Measurements from ENCODE around the gene CXCL11. TPM values are rescaled to one million over a fixed set of nuclear protein-coding genes. Genes with fewer than 3 reads are reported as not detected.
"Not testable (repeated sequence)": the region's sequence is repeated elsewhere in the genome, so short reads cannot be mapped to it uniquely, and the experiment has no call there.

The CXCL11 gene
- total RNA-seq, 1 donor from 2014 or later = not detected

- H3K4me1 Mint-ChIP-seq = peaks cover 14% of the 10 kb centered on the region
- H3K27ac Mint-ChIP-seq = no peak overlapping the region
- no peaks in the 10 kb centered on the region for H3K36me3 ChIP-seq
- no peaks in the 10 kb centered on the region for H3K9me3 ChIP-seq (ENCODE audit: low read depth)
- H3K27me3 Mint-ChIP-seq (ENCODE audit: insufficient read depth, low read depth) = peaks cover 4% of the 10 kb centered on the region
- H3K4me3 Mint-ChIP-seq = no peak overlapping the region
- H3K79me2 ChIP-seq (ENCODE audit: low read depth) = no peaks in the 10 kb centered on the region
- H3K4me3 ChIP-seq = no peak overlapping the region
- H3K4me1 ChIP-seq = peaks cover 26% of the 10 kb centered on the region
- no peaks in the 10 kb centered on the region for H3K27me3 ChIP-seq
- H3K9me3 Mint-ChIP-seq = no peaks in the 10 kb centered on the region
- H3K36me3 Mint-ChIP-seq = no peaks in the 10 kb centered on the region
- DNase-seq (ENCODE audit: low spot score) = no peak
- H4K20me1 ChIP-seq (ENCODE audit: low read depth) = no peaks in the 10 kb centered on the region
- H2AFZ ChIP-seq (replicated peaks) = peak overlapping the region; percentile 69
- TF ChIP-seq EZH2phosphoT487 (IDR thresholded peaks at IDR 0.05) (no peak), EZH2 (IDR thresholded peaks at IDR 0.05) (no peak), CTCF (IDR thresholded peaks at IDR 0.05) (no peak)
- H3K27ac ChIP-seq = peak overlapping the region; percentile 61
- H3F3A ChIP-seq (ENCODE audit: low read depth) = peaks cover 10% of the 10 kb centered on the region
- no peak overlapping the region for H3K9ac ChIP-seq
- H3K4me2 ChIP-seq = peak overlapping the region; percentile 10
Measured at GRCh38 chr4:76055421-76055820, 19.6 kb upstream of the CXCL11 start.

- Mint-ChIP-seq H3K9me3 (no peaks in the 10 kb centered on the region), H3K36me3 (no peaks in the 10 kb centered on the region), H3K4me3 (no peak overlapping the region), H3K4me1 (peaks cover 14% of the 10 kb centered on the region), H3K27ac (no peak overlapping the region), H3K27me3 (ENCODE audit: insufficient read depth, low read depth) (peaks cover 4% of the 10 kb centered on the region)
- H3F3A ChIP-seq (ENCODE audit: low read depth) = peaks cover 10% of the 10 kb centered on the region
- H2AFZ ChIP-seq (replicated peaks) = peak overlapping the region; percentile 69
- H3K9ac ChIP-seq = no peak overlapping the region
- no peaks in the 10 kb centered on the region for H3K9me3 ChIP-seq (ENCODE audit: low read depth)
- H3K27ac ChIP-seq = peak overlapping the region; percentile 61
- DNase-seq (ENCODE audit: low spot score) = no peak
- peak overlapping the region; percentile 10 for H3K4me2 ChIP-seq
- no peaks in the 10 kb centered on the region for H3K79me2 ChIP-seq (ENCODE audit: low read depth)
- TF ChIP-seq CTCF (IDR thresholded peaks at IDR 0.05) = no peak
- no peak for TF ChIP-seq EZH2 (IDR thresholded peaks at IDR 0.05)
- TF ChIP-seq EZH2phosphoT487 (IDR thresholded peaks at IDR 0.05) = no peak
- no peaks in the 10 kb centered on the region for H3K36me3 ChIP-seq
- no peaks in the 10 kb centered on the region for H3K27me3 ChIP-seq
- no peak overlapping the region for H3K4me3 ChIP-seq
- H3K4me1 ChIP-seq = peaks cover 26% of the 10 kb centered on the region
- no peaks in the 10 kb centered on the region for H4K20me1 ChIP-seq (ENCODE audit: low read depth)
Measured at GRCh38 chr4:76055016-76055415, 19.1 kb upstream of the CXCL11 start.

- Mint-ChIP-seq H3K4me1 (peaks cover 14% of the 10 kb centered on the region), H3K9me3 (no peaks in the 10 kb centered on the region), H3K27me3 (ENCODE audit: insufficient read depth, low read depth) (peaks cover 4% of the 10 kb centered on the region), H3K27ac (no peak overlapping the region), H3K4me3 (no peak overlapping the region), H3K36me3 (no peaks in the 10 kb centered on the region)
- no peak overlapping the region for H3K27ac ChIP-seq
- H3K36me3 ChIP-seq = no peaks in the 10 kb centered on the region
- H4K20me1 ChIP-seq (ENCODE audit: low read depth) = no peaks in the 10 kb centered on the region
- TF ChIP-seq CTCF (IDR thresholded peaks at IDR 0.05) = no peak
- TF ChIP-seq EZH2phosphoT487 (IDR thresholded peaks at IDR 0.05) = no peak
- TF ChIP-seq EZH2 (IDR thresholded peaks at IDR 0.05) = no peak
- H2AFZ ChIP-seq (replicated peaks) = peak overlapping the region; percentile 83
- H3K4me1 ChIP-seq = peaks cover 26% of the 10 kb centered on the region
- H3K79me2 ChIP-seq (ENCODE audit: low read depth) = no peaks in the 10 kb centered on the region
- no peak overlapping the region for H3K4me3 ChIP-seq
- H3K9me3 ChIP-seq (ENCODE audit: low read depth) = no peaks in the 10 kb centered on the region
- DNase-seq (ENCODE audit: low spot score) = no peak
- peaks cover 10% of the 10 kb centered on the region for H3F3A ChIP-seq (ENCODE audit: low read depth)
- no peak overlapping the region for H3K4me2 ChIP-seq
- no peaks in the 10 kb centered on the region for H3K27me3 ChIP-seq
- no peak overlapping the region for H3K9ac ChIP-seq
Measured at GRCh38 chr4:76053730-76054129, 17.9 kb upstream of the CXCL11 start.

- not testable (repeated sequence) for H3K36me3 Mint-ChIP-seq; H3K4me3 ChIP-seq; H3K4me3 Mint-ChIP-seq; H3K27ac Mint-ChIP-seq; DNase-seq (ENCODE audit: low spot score); H3K9me3 Mint-ChIP-seq; H3K4me2 ChIP-seq; H3F3A ChIP-seq (ENCODE audit: low read depth); H3K79me2 ChIP-seq (ENCODE audit: low read depth); H3K36me3 ChIP-seq; H3K9ac ChIP-seq; H4K20me1 ChIP-seq (ENCODE audit: low read depth); H3K27me3 Mint-ChIP-seq (ENCODE audit: insufficient read depth, low read depth); H3K27me3 ChIP-seq; H3K27ac ChIP-seq; H2AFZ ChIP-seq (replicated peaks); H3K9me3 ChIP-seq (ENCODE audit: low read depth)
- peaks cover 18% of the 10 kb centered on the region for H3K4me1 Mint-ChIP-seq
- peaks cover 11% of the 10 kb centered on the region for H3K4me1 ChIP-seq
Measured at GRCh38 chr4:76050560-76051050, 14.7 kb upstream of the CXCL11 start.

GRCh38 chr4:76049860-76050416, 14.1 kb upstream of the CXCL11 start:
- H4K20me1 ChIP-seq (ENCODE audit: low read depth); H3K9me3 ChIP-seq (ENCODE audit: low read depth); H3K36me3 ChIP-seq; H3K4me3 ChIP-seq; H2AFZ ChIP-seq (replicated peaks); H3K27me3 ChIP-seq; H3K79me2 ChIP-seq (ENCODE audit: low read depth); H3F3A ChIP-seq (ENCODE audit: low read depth); DNase-seq (ENCODE audit: low spot score); H3K9ac ChIP-seq; H3K4me3 Mint-ChIP-seq; H3K36me3 Mint-ChIP-seq; H3K27ac Mint-ChIP-seq; H3K9me3 Mint-ChIP-seq; H3K4me1 ChIP-seq; H3K27me3 Mint-ChIP-seq (ENCODE audit: insufficient read depth, low read depth); H3K27ac ChIP-seq; H3K4me2 ChIP-seq: not testable (repeated sequence)
- peaks cover 13% of the 10 kb centered on the region for H3K4me1 Mint-ChIP-seq

- H3K27ac Mint-ChIP-seq, H3K9me3 Mint-ChIP-seq: not testable (repeated sequence)
Measured at GRCh38 chr4:76044686-76045085, 8.8 kb upstream of the CXCL11 start.

More at GRCh38 chr4:76044686-76045085, 8.8 kb upstream of the CXCL11 start:
- not testable (repeated sequence) for H3K9ac ChIP-seq; H3K27ac ChIP-seq; H2AFZ ChIP-seq (replicated peaks); H3K4me2 ChIP-seq; DNase-seq (ENCODE audit: low spot score); H4K20me1 ChIP-seq (ENCODE audit: low read depth); H3K36me3 Mint-ChIP-seq; H3K27me3 ChIP-seq; H3F3A ChIP-seq (ENCODE audit: low read depth); H3K4me3 ChIP-seq; H3K79me2 ChIP-seq (ENCODE audit: low read depth); H3K27me3 Mint-ChIP-seq (ENCODE audit: insufficient read depth, low read depth); H3K4me3 Mint-ChIP-seq; H3K4me1 ChIP-seq; H3K36me3 ChIP-seq; H3K9me3 ChIP-seq (ENCODE audit: low read depth)
- peaks cover 11% of the 10 kb centered on the region for H3K4me1 Mint-ChIP-seq
